Thyroid gland (tissue), 4 donors: Measurements from ENCODE around the gene ACP4. TPM values are rescaled to one million over a fixed set of nuclear protein-coding genes. Genes with fewer than 3 reads are reported as not detected.

Source experiments
- DNase-seq, 2 donors: peaks; one replicate each; pipeline ENCODE4 v3.0.0-alpha.2; 2019
- H3K27ac ChIP-seq, 3 donors: fragments of 200-600 bp; sonication (generic); 1 replicate in 2 of 3; 2 replicates in 1 of 3; pipeline ENCODE4 v1.5.1; 2016 to 2019; ENCODE audit warnings: mild to moderate bottlenecking in 1 of 3, moderate library complexity in 1 of 3
- H3K27me3 ChIP-seq: fragments of 200-600 bp; sonication (generic); one replicate; pipeline ENCODE4 v1.5.1; 2019
- H3K36me3 ChIP-seq, 2 donors: fragments of 200-600 bp; sonication (generic); one replicate each; pipeline ENCODE4 v1.5.1; 2016 to 2019
- H3K4me1 ChIP-seq, 2 donors: fragments of 200-600 bp; sonication (generic); one replicate each; pipeline ENCODE4 v1.5.1; 2017 to 2019
- H3K4me3 ChIP-seq, 3 donors: fragments of 200-600 bp; sonication (generic); replicated peaks in 1 of 3; 1 replicate in 2 of 3; 2 replicates in 1 of 3; pipeline ENCODE4 v1.5.1; 2016; ENCODE audit warnings: mild to moderate bottlenecking in 1 of 3
- H3K9me3 ChIP-seq: fragments of 200-600 bp; sonication (generic); one replicate; pipeline ENCODE4 v1.5.1; 2017
- CTCF ChIP-seq, 6 experiments: fragments of 200-600 bp in 3 of 6; fragments of 450-650 bp in 3 of 6; sonication (generic) in 3 of 6; IDR thresholded peaks; one replicate each; pipeline ENCODE4 v1.5.1; 2016 to 2019; ENCODE audit warnings: antibody characterized with exemption in 6 of 6, mild to moderate bottlenecking in 2 of 6, inconsistent platforms in 1 of 6, moderate library complexity in 1 of 6
- POLR2A ChIP-seq, 2 donors: fragments of 450-650 bp; IDR thresholded peaks; one replicate each; pipeline ENCODE4 v1.6.1; 2017; ENCODE audit warnings: antibody characterized with exemption in 2 of 2, mild to moderate bottlenecking in 2 of 2, moderate library complexity in 1 of 2
- WGBS, 2 donors: methylation state at CpG; one replicate each; pipeline ENCODE4 v1.1.5; 2017; 5-methylcytosine and 5-hydroxymethylcytosine counted together
- intact Hi-C: fragments of 100-400 bp; cut with DNase I; formaldehyde crosslinking; loops from one replicate; pipeline ENCODE4 v1.15.1; 2023
- total RNA-seq, 4 donors: library from RNA; depleted of rRNA; stranded (reverse); fragments of >200 nt; gene quantifications; one replicate each; pipeline ENCODE4 v1.2.3, GENCODE V29; 2016

ACP4 gene
- total RNA-seq, 4 donors from 2014 or later = not detected

- no peak for TF ChIP-seq POLR2A (IDR thresholded peaks at IDR 0.05)
- Histone ChIP-seq H3K4me1 (peaks cover 0 to 14% of the 10 kb centered on the region in 2 donors), H3K27ac (no peak overlapping the region), H3K4me3 (no peak overlapping the region), H3K27me3 (peaks cover 4% of the 10 kb centered on the region), H3K9me3 (no peaks in the 10 kb centered on the region), H3K36me3 (no peaks in the 10 kb centered on the region)
- WGBS, 2 donors = 23 to 29% methylated on average over 8 of the region's 8 CpGs
- intact Hi-C loops = no loop called here
- DNase-seq = no peak
Observed at GRCh38 chr19:50819636-50820035, 29.4 kb downstream of the ACP4 start.

- intact Hi-C loops = no loop called here
- 11 to 12% methylated on average over 12 to 15 of the region's 15 CpGs for WGBS, 2 donors
- no peak for DNase-seq
- Histone ChIP-seq H3K4me1 (peaks cover 0 to 14% of the 10 kb centered on the region in 2 donors), H3K9me3 (no peaks in the 10 kb centered on the region), H3K27me3 (peaks cover 4% of the 10 kb centered on the region), H3K27ac (no peak overlapping the region), H3K36me3 (no peaks in the 10 kb centered on the region), H3K4me3 (no peak overlapping the region)
- TF ChIP-seq POLR2A (IDR thresholded peaks at IDR 0.05) (no peak), CTCF (IDR thresholded peaks at IDR 0.05) (no peak)
Observed at GRCh38 chr19:50820086-50820485, 29.9 kb downstream of the ACP4 start.

DNA sequence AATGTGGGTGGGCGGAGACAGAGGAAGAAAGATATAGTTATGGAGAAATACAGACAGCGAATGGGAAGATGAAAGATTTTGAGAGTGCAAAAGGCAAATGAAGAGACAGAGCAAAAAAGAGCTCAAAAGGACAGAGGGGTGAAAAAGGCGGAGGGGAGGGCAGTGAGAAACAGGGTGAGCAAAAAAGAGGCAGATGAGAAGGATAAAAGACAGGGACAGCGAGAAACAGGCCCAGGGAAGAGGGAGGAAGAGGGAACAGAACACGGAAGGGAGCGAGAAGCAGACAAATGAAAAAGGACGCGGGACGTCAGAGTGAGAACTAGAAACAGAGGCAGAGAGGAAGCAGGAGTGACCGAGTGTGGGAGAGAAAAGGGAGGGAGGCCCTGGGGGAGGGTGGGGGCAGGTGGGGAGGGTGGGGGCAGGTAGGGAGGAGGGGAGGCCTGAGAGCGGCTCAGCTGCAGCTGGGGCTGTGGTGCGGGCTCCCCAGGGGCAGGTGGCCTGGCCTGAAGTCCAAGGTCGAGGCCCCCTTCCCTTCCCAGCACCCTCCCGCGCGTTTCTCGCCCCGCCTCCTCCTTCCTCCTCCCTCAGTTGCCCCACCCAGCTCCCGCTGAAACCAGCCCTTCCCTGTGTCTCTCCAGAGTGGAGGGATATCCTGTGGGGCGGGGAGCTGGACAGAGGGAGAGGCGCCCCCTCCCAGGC lies 30.5 kb downstream of the ACP4 start:
- Histone ChIP-seq H3K4me3 (no peak overlapping the region), H3K36me3 (no peaks in the 10 kb centered on the region), H3K27ac (no peak overlapping the region), H3K9me3 (no peaks in the 10 kb centered on the region), H3K4me1 (peaks cover 0 to 14% of the 10 kb centered on the region in 2 donors), H3K27me3 (peaks cover 4% of the 10 kb centered on the region)
- intact Hi-C loops = no loop called here
- WGBS, 2 donors = 10 to 12% methylated on average over 18 to 21 of the region's 21 CpGs
- TF ChIP-seq POLR2A (IDR thresholded peaks at IDR 0.05) (no peak), CTCF (IDR thresholded peaks at IDR 0.05) (no peak)
- no peak for DNase-seq

- peaks cover 4% of the 10 kb centered on the region for H3K27me3 ChIP-seq
Observed at GRCh38 chr19:50821248-50821612, 31.0 kb downstream of the ACP4 start.

GRCh38 chr19:50821622-50822021 lies 31.4 kb downstream of the ACP4 start:
- Histone ChIP-seq H3K27ac (no peak overlapping the region), H3K4me3 (no peak overlapping the region), H3K4me1 (peaks cover 0 to 14% of the 10 kb centered on the region in 2 donors), H3K36me3 (no peaks in the 10 kb centered on the region), H3K9me3 (no peaks in the 10 kb centered on the region), H3K27me3 (peaks cover 4% of the 10 kb centered on the region)
- DNase-seq = no peak
- intact Hi-C loops = no loop called here
- WGBS, 2 donors = 60 to 65% methylated on average over 5 to 6 of the region's 8 CpGs
- TF ChIP-seq CTCF (IDR thresholded peaks at IDR 0.05) (no peak), POLR2A (IDR thresholded peaks at IDR 0.05) (no peak)

More at GRCh38 chr19:50821248-50821612, 31.0 kb downstream of the ACP4 start:
- no peak overlapping the region for H3K27ac ChIP-seq
- TF ChIP-seq CTCF (IDR thresholded peaks at IDR 0.05) (no peak), POLR2A (IDR thresholded peaks at IDR 0.05) (no peak)
- peaks cover 0 to 14% of the 10 kb centered on the region in 2 donors for H3K4me1 ChIP-seq
- no peak for DNase-seq
- intact Hi-C loops = no loop called here
- H3K9me3 ChIP-seq = no peaks in the 10 kb centered on the region
- no peak overlapping the region for H3K4me3 ChIP-seq
- no peaks in the 10 kb centered on the region for H3K36me3 ChIP-seq
- whole genome bisulfite sequencing, 2 donors = 63 to 70% methylated on average over 4 of the region's 4 CpGs
